Erythroblast (primary cell): Measurements from ENCODE around the gene IFT22.
"Not testable (repeated sequence)": the region's sequence is repeated elsewhere in the genome, so short reads cannot be mapped to it uniquely, and the experiment has no call there.

Experiments used
- DNase-seq, 2 experiments: peaks; one replicate each; lab custom pipeline; 2025; lab: John Stamatoyannopoulos, UW
- GATA1 ChIP-seq: IDR thresholded peaks from 2 replicates; pipeline ENCODE4 v1.6.1; 2011; ENCODE audit warnings: low read depth, mild to moderate bottlenecking, control low read depth, low read length, moderate library complexity
- POLR2A ChIP-seq: IDR thresholded peaks from 2 replicates; pipeline ENCODE4 v1.6.1; 2011; ENCODE audit warnings: mild to moderate bottlenecking, low read length

IFT22 gene

DNA sequence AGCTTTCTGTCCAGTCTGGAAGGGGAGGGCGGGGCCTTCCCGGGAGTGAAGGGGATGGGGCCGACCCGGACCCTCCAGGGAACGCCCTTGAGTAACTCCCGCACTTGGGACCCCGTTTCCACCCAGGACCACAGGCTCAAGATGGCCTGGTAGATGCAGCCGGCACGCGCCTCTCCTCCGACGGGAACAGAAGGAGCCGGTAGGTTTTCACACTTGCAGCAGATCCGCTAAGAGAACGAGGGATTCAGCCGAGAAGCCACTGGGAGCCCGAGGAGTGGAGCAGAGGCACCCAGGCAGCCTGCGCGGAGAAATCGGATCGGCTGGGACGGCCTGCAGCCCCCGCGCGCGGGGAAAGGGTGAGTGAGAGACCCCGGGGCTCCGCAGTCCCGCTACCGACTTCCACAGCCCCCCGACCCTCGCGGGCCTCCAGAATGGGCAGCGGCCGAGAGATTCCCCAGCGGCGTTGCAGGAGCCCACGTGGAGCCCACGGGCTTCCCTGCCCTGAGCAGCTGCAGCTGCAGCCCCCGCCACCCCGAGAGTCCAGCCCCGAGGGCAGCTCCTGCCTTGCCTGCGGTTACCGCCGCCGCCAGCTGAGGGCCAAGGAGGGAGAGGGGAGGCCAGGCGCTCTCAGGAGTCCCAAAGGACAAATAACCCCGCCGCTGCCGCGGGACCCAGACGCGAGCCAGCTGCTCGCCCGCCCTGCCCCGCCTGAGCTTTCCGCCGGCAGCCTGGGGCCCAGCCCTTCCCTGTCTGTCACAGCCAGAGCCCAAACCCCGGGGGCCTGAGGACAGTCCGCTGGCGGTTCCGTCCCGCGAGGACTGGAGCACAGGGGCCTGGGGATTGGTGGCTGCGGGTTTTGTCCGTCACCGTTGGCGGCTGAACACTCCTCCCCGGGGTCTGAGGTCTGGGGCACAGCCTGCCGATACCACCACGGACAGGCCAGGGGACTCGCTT lies 21.8 kb downstream of the IFT22 start:
- no peak for DNase-seq
- TF ChIP-seq GATA1, result no peak
- no peak for TF ChIP-seq POLR2A

DNA sequence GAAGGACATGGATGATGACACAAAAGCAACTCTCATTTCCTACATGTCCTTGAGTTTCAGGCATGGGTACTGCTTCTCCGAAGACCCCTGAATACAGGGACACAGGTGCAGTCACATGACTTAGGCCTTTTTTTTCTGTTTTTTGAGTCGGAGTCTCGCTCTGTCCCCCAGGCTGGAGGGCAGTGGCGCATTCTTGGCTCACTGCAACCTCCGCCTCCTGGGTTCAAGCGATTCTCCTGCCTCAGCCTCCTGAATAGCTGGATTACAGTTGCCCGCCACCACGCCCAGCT lies 26.8 kb downstream of the IFT22 start:
- no peak for DNase-seq
- no peak for TF ChIP-seq GATA1

DNA sequence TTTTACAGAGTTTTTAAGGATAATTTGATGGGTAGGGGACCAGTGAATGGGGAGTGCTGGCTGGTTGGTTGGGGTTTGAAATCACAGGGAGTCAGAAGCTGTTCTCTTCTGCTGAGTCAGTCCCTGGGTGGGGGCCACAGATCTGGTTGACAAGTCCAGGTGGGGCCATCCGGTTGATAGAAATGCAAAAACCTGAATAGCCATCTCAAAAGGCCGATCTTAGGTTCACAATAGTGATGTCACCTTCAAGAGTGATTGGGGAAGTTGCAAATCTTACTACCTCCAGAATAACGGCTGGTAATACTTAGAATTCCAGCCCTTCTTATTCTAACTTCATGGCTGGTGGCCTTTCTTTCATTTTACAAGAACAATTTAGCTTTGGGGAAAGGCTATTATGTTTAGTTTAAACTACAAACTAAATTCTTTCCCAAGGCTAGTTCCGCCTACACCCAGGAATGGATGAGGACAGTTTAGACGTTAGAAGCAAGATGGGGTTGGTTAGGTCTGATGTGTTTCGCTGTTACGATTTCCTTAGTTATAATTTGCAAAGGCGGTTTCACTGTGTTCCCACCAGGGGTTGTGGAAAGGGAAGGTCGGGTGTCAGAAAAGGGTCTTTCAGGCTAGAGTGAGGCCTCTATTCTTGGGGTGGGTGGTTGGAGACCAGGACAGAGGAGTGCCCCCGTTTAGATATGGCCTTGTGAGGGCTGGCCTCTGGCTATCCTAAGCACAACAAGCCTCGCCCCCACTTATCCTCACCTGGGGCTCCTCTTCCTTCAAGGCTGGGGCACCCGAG lies 27.4 kb downstream of the IFT22 start:
- DNase-seq, result no peak
- TF ChIP-seq POLR2A (no peak), GATA1 (no peak)

DNA sequence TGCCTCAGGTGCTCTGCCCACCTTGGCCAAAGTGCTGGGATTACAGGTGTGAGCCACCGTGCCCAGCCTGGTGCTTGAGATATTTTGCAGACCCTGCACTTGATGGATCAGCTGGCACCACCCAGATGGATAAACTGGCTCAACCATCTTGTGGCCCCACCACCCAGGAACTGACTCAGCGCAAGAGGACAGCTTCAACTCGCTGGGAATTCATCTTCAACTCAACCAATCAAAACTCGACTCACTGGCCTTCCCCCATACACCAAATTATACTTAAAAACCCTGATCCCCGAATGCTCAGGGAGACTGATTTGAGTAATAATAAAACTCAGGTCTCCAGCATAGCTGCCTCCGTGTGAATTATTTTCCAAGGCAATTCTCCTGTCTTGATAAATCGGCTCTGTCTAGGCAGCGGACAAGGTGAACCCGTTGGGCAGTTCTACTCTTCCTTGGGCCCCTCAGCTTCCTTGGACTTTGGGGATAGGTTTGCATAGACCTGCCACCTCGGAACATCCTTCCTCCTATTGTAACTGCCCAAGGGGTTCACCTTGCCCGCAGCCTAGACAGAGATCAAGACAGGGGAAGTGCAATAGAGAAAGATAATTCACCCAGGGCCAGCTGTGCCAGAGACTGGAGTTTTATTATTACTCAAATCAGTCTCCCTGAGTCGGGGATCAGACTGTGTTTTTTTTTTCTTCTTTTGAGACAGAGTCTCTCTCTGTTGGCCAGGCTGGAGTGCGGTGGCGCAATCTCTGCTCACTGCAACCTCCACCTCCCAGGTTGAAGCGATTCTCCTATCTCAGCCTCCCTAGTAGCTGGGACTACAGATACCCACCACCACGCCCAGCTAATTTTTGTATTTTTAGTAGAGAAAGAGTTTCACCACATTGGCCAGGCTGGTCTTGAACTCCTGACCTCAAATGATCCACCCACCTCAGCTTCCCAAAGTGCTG lies 28.3 kb downstream of the IFT22 start:
- DNase-seq, result not testable (repeated sequence)

DNA sequence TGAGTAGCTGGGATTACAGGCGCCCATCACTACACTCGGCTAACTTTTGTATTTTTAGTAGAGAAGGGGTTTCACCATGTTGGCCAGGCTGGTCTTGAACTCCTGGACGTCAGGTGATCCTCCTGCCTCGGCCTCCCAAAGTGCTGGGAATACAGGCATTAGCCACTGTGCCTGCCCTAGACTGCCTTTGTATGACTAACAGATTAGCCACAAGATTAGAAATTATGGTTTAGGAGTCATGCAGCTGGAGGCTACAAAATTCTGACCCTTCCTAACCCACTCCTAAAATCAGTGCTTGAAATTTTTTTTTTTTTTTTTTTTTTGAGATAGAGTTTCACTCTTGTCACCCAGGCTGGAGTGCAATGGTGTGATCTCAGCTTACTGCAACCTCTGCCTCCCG lies 29.0 kb downstream of the IFT22 start:
- DNase-seq, result not testable (repeated sequence)

DNA sequence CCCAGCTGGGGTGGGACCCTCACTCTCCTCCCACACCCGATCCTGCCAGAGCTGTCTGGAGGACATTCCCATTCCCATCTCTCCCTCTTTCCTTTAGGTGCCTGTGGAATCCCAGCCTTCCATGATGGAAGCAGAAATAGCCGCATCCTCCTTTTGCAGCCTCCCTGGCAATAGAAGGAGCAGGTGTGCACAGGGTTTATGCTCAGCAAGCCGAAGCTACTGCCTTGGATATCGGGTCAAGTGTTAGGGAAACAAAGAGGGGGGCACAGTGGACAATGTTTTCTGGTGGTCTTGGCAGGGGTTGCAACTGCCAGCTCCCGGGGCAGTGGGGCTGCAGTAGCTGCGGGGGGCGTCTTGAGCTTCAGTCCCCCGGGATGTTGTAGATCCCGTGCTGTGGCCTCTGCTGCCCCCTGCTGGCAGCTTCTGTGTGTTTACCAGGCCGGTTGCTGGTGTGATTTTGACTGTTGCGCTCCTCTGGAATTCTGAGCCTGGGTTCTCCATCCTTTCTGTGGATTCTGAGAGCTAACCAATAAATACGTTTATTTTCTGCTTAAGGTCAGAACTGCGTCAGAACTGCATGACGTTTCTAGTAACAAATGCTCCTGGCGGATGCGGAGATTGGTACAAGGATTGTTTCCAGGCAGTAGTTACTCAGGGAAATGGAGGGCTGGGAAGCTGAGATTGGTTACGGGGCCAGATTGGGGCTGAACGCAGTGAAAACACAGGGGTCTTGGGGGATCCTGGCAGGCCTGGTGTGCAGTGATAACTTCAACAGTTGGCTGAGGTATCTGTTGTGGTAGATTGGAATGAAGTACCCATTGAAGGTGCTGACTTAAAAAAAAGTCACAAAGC lies 31.2 kb downstream of the IFT22 start:
- DNase-seq, result peak; percentile 46 to 77

DNA sequence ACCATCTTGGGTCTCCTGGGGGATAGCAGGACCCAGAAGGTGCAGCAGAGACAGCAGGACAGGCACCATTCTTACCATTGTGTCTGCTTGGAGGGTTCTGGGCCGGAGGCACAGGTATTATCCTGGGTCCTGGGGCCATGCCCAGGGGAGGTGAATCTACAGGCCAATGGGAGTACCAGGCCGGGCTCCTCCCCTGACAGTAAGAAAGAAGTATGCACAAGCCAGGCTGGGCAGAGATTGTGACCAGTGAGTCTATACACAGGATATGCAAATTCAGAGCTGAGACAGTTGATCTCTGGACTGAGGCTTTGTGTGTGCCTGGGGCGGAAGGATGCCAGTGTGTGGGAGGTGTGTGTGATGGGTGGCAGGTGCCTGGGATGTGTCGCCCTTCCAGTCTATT lies 31.9 kb downstream of the IFT22 start:
- not testable (repeated sequence) for DNase-seq

DNA sequence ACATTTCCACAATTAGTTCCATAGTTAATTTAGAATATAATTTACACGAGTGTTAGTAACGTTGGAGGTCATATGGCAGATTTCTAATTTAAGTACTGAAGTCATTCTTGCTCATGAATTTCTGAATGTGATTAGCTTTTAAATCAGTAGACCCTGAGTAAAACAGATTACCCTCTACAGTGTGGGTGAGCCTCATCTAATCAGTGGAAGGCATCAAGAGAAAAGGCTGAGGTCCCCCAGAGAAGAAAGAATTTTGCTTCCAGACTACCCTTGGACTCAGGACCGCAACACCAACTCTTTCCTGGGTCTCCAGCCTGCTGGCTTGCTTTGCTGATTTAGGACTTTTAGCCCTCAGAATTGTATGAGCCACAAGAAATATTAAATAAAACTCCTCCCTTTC lies 33.2 kb downstream of the IFT22 start:
- no peak for TF ChIP-seq GATA1
- no peak for TF ChIP-seq POLR2A
- DNase-seq, result no peak

DNA sequence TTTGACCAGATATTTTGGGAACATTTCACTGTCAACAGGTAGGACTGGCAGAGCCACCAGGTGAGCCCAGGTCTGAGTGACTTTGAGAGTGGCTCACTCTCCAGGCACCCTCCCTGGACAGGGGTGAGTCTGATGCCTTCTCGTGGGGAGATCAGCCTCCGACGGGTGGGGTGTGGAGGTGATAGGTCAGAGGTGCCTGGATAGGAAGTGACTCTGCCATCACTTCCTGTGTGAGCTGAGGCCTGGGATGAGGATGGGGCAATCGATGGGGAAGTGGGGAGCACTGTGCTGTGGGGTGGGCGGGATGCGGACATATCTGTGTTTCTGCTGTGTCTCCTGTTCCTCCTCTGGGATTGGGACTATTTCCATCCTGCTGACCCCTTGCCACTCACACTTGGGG lies 34.6 kb downstream of the IFT22 start:
- DNase-seq, result no peak
- TF ChIP-seq GATA1 (no peak), POLR2A (no peak)

DNA sequence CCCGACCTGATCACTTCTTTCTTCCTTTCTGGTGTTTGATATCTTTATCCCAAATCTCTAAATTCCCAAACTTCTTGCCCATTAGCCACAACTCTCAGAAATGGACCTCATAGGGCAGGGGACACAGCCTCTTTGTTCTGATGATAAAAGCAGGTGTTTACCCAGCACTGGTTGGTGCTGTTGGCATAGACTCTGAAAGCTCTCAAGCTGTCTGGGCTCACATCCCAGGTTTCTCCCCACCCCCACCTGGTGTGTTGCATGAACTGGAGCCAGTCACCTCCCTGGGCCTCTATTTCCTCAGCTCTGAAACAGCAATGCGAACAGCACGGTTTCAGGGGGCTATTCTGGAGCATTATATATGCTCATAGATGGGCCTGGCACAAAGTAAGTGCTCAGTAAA lies 35.7 kb downstream of the IFT22 start:
- DNase-seq, result not testable (repeated sequence)

DNA sequence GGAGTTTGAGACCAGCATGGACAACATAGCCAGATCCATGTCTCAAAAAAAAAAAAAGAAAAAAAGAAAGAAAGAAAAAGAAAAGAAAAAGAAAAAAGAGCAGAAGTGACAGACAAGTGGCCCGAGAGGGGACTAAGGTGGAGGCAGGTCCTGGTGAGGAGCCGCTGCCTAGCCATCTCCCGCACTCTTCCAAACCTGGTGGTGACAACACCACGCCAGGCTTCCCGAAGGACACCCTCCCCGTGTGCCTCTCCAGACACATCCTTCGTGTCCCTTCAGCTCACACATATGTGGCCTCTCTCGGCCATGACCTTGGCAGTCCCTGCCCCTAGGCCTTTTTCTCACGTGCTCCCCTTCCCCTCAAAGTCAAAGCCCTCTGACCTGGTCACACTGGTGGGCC lies 36.4 kb downstream of the IFT22 start:
- no peak for TF ChIP-seq POLR2A
- TF ChIP-seq GATA1, result no peak
- DNase-seq, result no peak

DNA sequence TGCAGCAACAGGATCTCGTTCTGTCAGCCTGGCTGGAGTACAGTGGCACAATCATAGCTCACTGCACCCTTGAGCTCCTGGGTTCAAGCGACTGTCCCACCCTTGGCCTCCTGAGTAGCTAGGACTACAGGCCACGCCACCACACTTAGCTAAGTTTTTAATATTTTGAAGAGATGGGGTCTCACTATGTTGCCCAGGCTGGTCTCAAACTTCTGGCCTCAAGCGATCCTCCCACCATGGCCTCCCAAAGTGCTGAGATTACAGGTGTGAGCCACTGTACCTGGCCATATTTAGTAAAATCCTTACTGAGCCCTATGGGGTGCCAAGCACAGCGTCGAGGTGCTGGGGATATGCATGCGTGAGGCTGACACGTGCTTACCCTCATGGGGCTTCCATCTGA lies 40.7 kb downstream of the IFT22 start:
- not testable (repeated sequence) for DNase-seq

DNA sequence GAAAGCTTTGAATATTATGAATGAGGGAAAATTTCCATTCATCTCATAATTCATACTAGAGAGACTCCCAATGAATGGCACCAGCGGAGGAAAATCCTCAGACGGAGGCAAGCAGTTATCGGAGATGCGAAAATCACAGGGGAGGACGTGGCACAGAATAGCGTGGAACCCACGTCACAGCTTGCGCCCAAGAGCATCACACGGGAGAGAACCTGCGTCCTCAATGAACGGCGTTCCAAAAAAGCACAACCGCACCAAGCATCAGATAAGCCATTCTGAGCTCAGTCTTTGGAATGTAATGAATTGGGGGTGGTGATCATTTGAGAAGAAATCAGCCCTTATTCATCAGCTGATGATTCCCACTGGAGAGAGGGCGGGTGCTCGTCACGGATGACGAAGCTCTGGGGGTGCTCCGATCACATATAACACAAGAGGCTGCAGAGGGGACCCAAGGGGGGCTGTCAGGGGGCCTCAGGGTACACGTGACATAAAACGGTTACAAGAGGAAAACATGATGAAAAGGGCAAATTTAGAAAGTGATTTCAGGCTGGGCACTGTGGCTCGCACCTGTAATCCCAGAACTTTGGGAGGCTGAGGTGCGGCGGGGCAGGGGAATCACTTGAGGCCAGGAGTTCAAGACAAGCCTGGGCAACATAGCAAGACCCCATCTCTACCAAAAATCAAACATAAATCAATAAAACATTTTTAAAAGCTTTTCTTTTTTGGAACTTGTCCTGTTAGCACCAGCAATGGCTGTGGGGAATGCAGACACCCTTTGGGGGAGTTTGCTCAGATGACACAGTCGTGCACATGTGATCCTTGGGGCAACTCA lies 42.9 kb downstream of the IFT22 start:
- no peak for TF ChIP-seq POLR2A
- TF ChIP-seq GATA1, result no peak
- no peak for DNase-seq
